H1 (cell line): ENCODE results near the gene CRTAC1. TPM values are rescaled to one million over a fixed set of nuclear protein-coding genes. Genes with fewer than 3 reads are reported as not detected.

ENCODE experiments used
- CTCF ChIA-PET: fragments of 300-600 bp; sonication (Branson Sonifier 250); formaldehyde crosslinking; loops from one replicate; lab custom pipeline; 2021; ENCODE audit not compliant: partially characterized antibody; lab: Charles Lee
- POLR2A ChIA-PET: fragments of 300-600 bp; sonication (Branson Sonifier 250); formaldehyde crosslinking; loops from one replicate; lab custom pipeline; 2021; ENCODE audit warnings: inconsistent platforms; ENCODE audit not compliant: partially characterized antibody; lab: Charles Lee
- DNase-seq, 2 experiments: peaks; one replicate each; pipeline versions ENCODE4 v3.0.0 to v3.0.0-alpha.2; 2010 to 2022; ENCODE audit warnings: low spot score in 2 of 2, low read depth in 1 of 2, mixed read lengths in 1 of 2
- FAIRE-seq: peaks from 2 replicates; lab custom pipeline; 2011; peaks lifted over from hg19 to GRCh38; lab: Jason Lieb, UNC
- H2AFZ ChIP-seq: 2 replicates; pipeline ENCODE4 v1.8.1; 2012; ENCODE audit warnings: low read length, inconsistent platforms
- H2AK5ac ChIP-seq: 2 replicates; pipeline ENCODE4 v1.6.1; 2013; ENCODE audit warnings: low read depth, low read length
- H2BK120ac ChIP-seq: replicated peaks from 2 replicates; pipeline ENCODE3; 2013; ENCODE audit warnings: low read depth, low read length, inconsistent platforms
- H2BK12ac ChIP-seq: 2 replicates; pipeline ENCODE4 v1.6.1; 2013; ENCODE audit warnings: low read depth, low read length
- H2BK15ac ChIP-seq: 2 replicates; pipeline ENCODE4 v1.6.1; 2013; ENCODE audit warnings: low read length
- H2BK20ac ChIP-seq: 2 replicates; pipeline ENCODE4 v1.6.1; 2013; ENCODE audit warnings: low read length
- H2BK5ac ChIP-seq: 2 replicates; pipeline ENCODE4 v1.6.1; 2013; ENCODE audit warnings: low read depth, low read length
- H3K14ac ChIP-seq: 2 replicates; pipeline ENCODE4 v1.6.1; 2013; ENCODE audit warnings: inconsistent platforms; ENCODE audit not compliant: insufficient read length
- H3K18ac ChIP-seq: 2 replicates; pipeline ENCODE4 v1.6.1; 2013; ENCODE audit warnings: low read length; ENCODE audit errors: extremely low read depth
- H3K23ac ChIP-seq: 2 replicates; pipeline ENCODE4 v1.6.1; 2013; ENCODE audit warnings: inconsistent platforms; ENCODE audit not compliant: insufficient read length
- H3K23me2 ChIP-seq: 2 replicates; pipeline ENCODE4 v1.6.1; 2013; ENCODE audit warnings: low read depth, low read length
- H3K27ac ChIP-seq: 2 replicates; pipeline ENCODE4 v1.6.1; 2011; ENCODE audit warnings: low read depth, low read length, inconsistent platforms
- H3K27me3 ChIP-seq, 4 experiments: replicated peaks in 1 of 4; 1 replicate in 1 of 4; 2 replicates in 3 of 4; pipeline versions ENCODE4 v1.6.1 to v1.8.1; 2011 to 2013; ENCODE audit warnings: low read length in 3 of 4, mild to moderate bottlenecking in 3 of 4, inconsistent platforms in 2 of 4, mixed read lengths in 2 of 4, moderate library complexity in 1 of 4; ENCODE audit not compliant: control insufficient read depth in 3 of 4, insufficient read depth in 3 of 4; ENCODE audit errors: extremely low read depth in 1 of 4
- H3K36me3 ChIP-seq, 4 experiments: 2 replicates each; pipeline versions ENCODE4 v1.6.1 to v1.8.1; 2011 to 2013; ENCODE audit warnings: mild to moderate bottlenecking in 4 of 4, low read length in 3 of 4, moderate library complexity in 2 of 4, control low read depth in 1 of 4, inconsistent platforms in 1 of 4; ENCODE audit not compliant: insufficient read depth in 4 of 4, control insufficient read depth in 2 of 4
- H3K4ac ChIP-seq: replicated peaks from 2 replicates; pipeline ENCODE3; 2013; ENCODE audit warnings: low read length, low read depth, mixed read lengths, inconsistent platforms; ENCODE audit not compliant: insufficient read length
- H3K4me1 ChIP-seq, 4 experiments: replicated peaks in 1 of 4; 1 replicate in 1 of 4; 2 replicates in 3 of 4; pipeline versions ENCODE4 v1.6.1 to v1.8.1; 2011 to 2013; ENCODE audit warnings: low read length in 3 of 4, inconsistent platforms in 2 of 4, mixed read lengths in 1 of 4; ENCODE audit not compliant: insufficient read depth in 4 of 4, control insufficient read depth in 3 of 4
- H3K4me2 ChIP-seq, 2 experiments: 2 replicates each; pipeline versions ENCODE4 v1.6.1 to v1.8.1; 2011 to 2013; ENCODE audit warnings: low read depth in 2 of 2, low read length in 2 of 2, control low read depth in 1 of 2, inconsistent platforms in 1 of 2, mild to moderate bottlenecking in 1 of 2; ENCODE audit not compliant: insufficient read depth in 1 of 2
- H3K4me3 ChIP-seq, 4 experiments: fragments of 200-600, 300-600 bp in 1 of 4; sonication (generic), shearing (Covaris generic), sonication (Bioruptor Twin) in 1 of 4; 2 replicates each; pipeline versions ENCODE4 v1.5.1 to v1.8.1; 2011 to 2016; ENCODE audit warnings: low read length in 4 of 4, low read depth in 3 of 4, control low read depth in 2 of 4, inconsistent platforms in 2 of 4, mild to moderate bottlenecking in 2 of 4, mixed read lengths in 1 of 4, moderate library complexity in 1 of 4; ENCODE audit not compliant: insufficient read depth in 2 of 4; ENCODE audit errors: extremely low read depth in 1 of 4
- H3K56ac ChIP-seq: replicated peaks from 2 replicates; pipeline ENCODE3; 2013; ENCODE audit warnings: low read depth, mild to moderate bottlenecking, mixed read lengths, low read length, inconsistent platforms; ENCODE audit not compliant: insufficient read length
- H3K79me1 ChIP-seq: 2 replicates; pipeline ENCODE4 v1.6.1; 2013; ENCODE audit warnings: low read depth, low read length, control low read depth
- H3K79me2 ChIP-seq, 2 experiments: 2 replicates each; pipeline versions ENCODE4 v1.6.1 to v1.8.1; 2012 to 2013; ENCODE audit warnings: low read length in 2 of 2, mild to moderate bottlenecking in 2 of 2, inconsistent platforms in 1 of 2; ENCODE audit not compliant: insufficient read depth in 2 of 2, control insufficient read depth in 1 of 2
- H3K9ac ChIP-seq, 4 experiments: replicated peaks in 1 of 4; 1 replicate in 1 of 4; 2 replicates in 3 of 4; pipeline versions ENCODE4 v1.6.1 to v1.8.1; 2011 to 2013; ENCODE audit warnings: low read depth in 3 of 4, low read length in 3 of 4, control low read depth in 2 of 4, mild to moderate bottlenecking in 2 of 4, moderate library complexity in 2 of 4, inconsistent platforms in 1 of 4; ENCODE audit errors: extremely low read depth in 1 of 4
- H3K9me3 ChIP-seq, 2 experiments: 2 replicates each; pipeline versions ENCODE4 v1.6.1 to v1.8.1; 2012 to 2013; ENCODE audit warnings: mild to moderate bottlenecking in 2 of 2, moderate library complexity in 2 of 2, control low read depth in 1 of 2, inconsistent platforms in 1 of 2, low read depth in 1 of 2, low read length in 1 of 2, mixed read lengths in 1 of 2; ENCODE audit not compliant: insufficient read depth in 2 of 2
- H4K20me1 ChIP-seq, 2 experiments: replicated peaks in 1 of 2; 2 replicates each; pipeline versions ENCODE3 to v1.8.1; 2011 to 2013; ENCODE audit warnings: inconsistent platforms in 2 of 2, low read length in 2 of 2, mild to moderate bottlenecking in 1 of 2; ENCODE audit not compliant: insufficient read depth in 2 of 2, control insufficient read depth in 1 of 2
- H4K5ac ChIP-seq: 2 replicates; pipeline ENCODE4 v1.6.1; 2013; ENCODE audit warnings: low read length, low read depth, mixed read lengths, inconsistent platforms; ENCODE audit not compliant: insufficient read length
- H4K8ac ChIP-seq: 2 replicates; pipeline ENCODE4 v1.8.0; 2013; ENCODE audit warnings: mild to moderate bottlenecking, moderate library complexity, low read length, inconsistent platforms; ENCODE audit not compliant: insufficient read depth; ENCODE audit errors: extremely low read depth
- H4K91ac ChIP-seq: replicated peaks from 2 replicates; pipeline ENCODE3; 2013; ENCODE audit warnings: low read length, mixed read lengths, inconsistent platforms; ENCODE audit not compliant: insufficient read length
- ATF2 ChIP-seq: IDR thresholded peaks from 2 replicates; pipeline ENCODE4 v1.6.1; 2012; ENCODE audit warnings: low read length, inconsistent platforms
- CBX5 ChIP-seq: fragments of 300-800, 300-1000 bp; sonication (generic); IDR thresholded peaks from 2 replicates; pipeline ENCODE4 v1.7.1; 2016; ENCODE audit warnings: antibody characterized with exemption, low read length, low read depth
- CHD1 ChIP-seq: IDR thresholded peaks from 2 replicates; pipeline ENCODE4 v1.6.1; 2012; ENCODE audit warnings: low read depth, low read length, improper control_type of control experiment
- EGR1 ChIP-seq: IDR thresholded peaks from 2 replicates; pipeline ENCODE4 v1.6.1; 2011; ENCODE audit warnings: low read depth, low read length, borderline replicate concordance
- EP300 ChIP-seq, 2 experiments: IDR thresholded peaks; 1 replicate in 1 of 2; 2 replicates in 1 of 2; pipeline ENCODE4 v1.6.1; 2011 to 2012; ENCODE audit warnings: low read depth in 2 of 2, low read length in 2 of 2, mild to moderate bottlenecking in 2 of 2, borderline replicate concordance in 1 of 2, inconsistent platforms in 1 of 2, moderate library complexity in 1 of 2
- FOSL1 ChIP-seq: IDR thresholded peaks from 2 replicates; pipeline ENCODE4 v1.6.1; 2011; ENCODE audit warnings: mild to moderate bottlenecking, low read depth, low read length, moderate library complexity; ENCODE audit not compliant: insufficient read depth
- POLR2A ChIP-seq, 2 experiments: IDR thresholded peaks; 1 replicate in 1 of 2; 2 replicates in 1 of 2; pipeline ENCODE4 v1.6.1; 2011; ENCODE audit warnings: low read depth in 2 of 2, low read length in 2 of 2, mild to moderate bottlenecking in 2 of 2; ENCODE audit errors: control extremely low read depth in 1 of 2
- RBBP5 ChIP-seq: IDR thresholded peaks from 2 replicates; pipeline ENCODE4 v1.7.1; 2012; ENCODE audit warnings: low read depth, mild to moderate bottlenecking, inconsistent platforms, low read length, moderate library complexity, borderline replicate concordance
- RNF2 ChIP-seq: fragments of 200-900, 300-1000 bp; sonication (generic); IDR thresholded peaks from 2 replicates; pipeline ENCODE4 v1.7.1; 2016; ENCODE audit warnings: borderline replicate concordance, low read depth, mild to moderate bottlenecking, antibody characterized with exemption, low read length; ENCODE audit not compliant: poor library complexity, severe bottlenecking; ENCODE audit errors: missing control alignments
- SP4 ChIP-seq: IDR thresholded peaks from 2 replicates; pipeline ENCODE4 v1.6.1; 2012; ENCODE audit warnings: low read length, inconsistent platforms
- TBP ChIP-seq: IDR thresholded peaks from 2 replicates; pipeline ENCODE4 v1.6.1; 2011; ENCODE audit warnings: low read depth, low read length, improper control_type of control experiment
- ZNF274 ChIP-seq: IDR thresholded peaks from 2 replicates; pipeline ENCODE4 v1.7.0; 2012; ENCODE audit warnings: low read length, borderline replicate concordance; ENCODE audit errors: extremely low read depth
- WGBS, 2 experiments: shearing (Covaris generic) in 1 of 2; methylation state at CpG; one replicate each; pipeline versions ENCODE4 v1.1.6 to v1.1.7; 2013 to 2015; ENCODE audit warnings: low lambda C conversion rate in 2 of 2, mixed read lengths in 2 of 2, inconsistent platforms in 1 of 2, low coverage in 1 of 2, missing lambda C conversion rate in 1 of 2; ENCODE audit not compliant: insufficient replicate concordance in 2 of 2, insufficient coverage in 1 of 2, insufficient read length in 1 of 2; ENCODE audit errors: extremely low coverage in 1 of 2, missing lambda C conversion rate in 1 of 2; 5-methylcytosine and 5-hydroxymethylcytosine counted together
- polyA plus RNA-seq, 7 experiments: library from polyadenylated mRNA; depleted of rRNA in 3 of 7; stranded (reverse) in 5 of 7; unstranded in 2 of 7; fragments of >200 nt in 5 of 7; fragments of 200-250 nt in 2 of 7; gene quantifications; 1 replicate in 5 of 7; 2 replicates in 1 of 7; 4 replicates in 1 of 7; pipeline versions ENCODE4 v1.2.1 to v1.2.3, GENCODE V29; 2011 to 2013; ENCODE audit warnings: missing spikeins in 2 of 7, mixed read lengths in 2 of 7
- total RNA-seq: library from RNA; stranded (reverse); fragmentation: NEBNext Ultra II Directional; extraction: Animal tissue kit (Norgen Biotek cat#: 25700); gene quantifications from 2 replicates; pipeline ENCODE4 v1.2.1, GENCODE V29; 2021

Gene CRTAC1
- total and polyA plus RNA-seq, 2 of the 8 experiments (the other 6 are each of a cell fraction or from before 2014, with no cell fraction given): 0.91 to 1.2 TPM

GRCh38 chr10:97939446-97939990 is 90.9 kb downstream of the CRTAC1 start:
- Histone ChIP-seq H3K4me2 (no peak overlapping the region), H3K79me2 (no peaks in the 10 kb centered on the region), H3K4me1 (no peaks in the 10 kb centered on the region; a peak in 1 of 7 replicates), H3K4me3 (no peak overlapping the region), H3K23ac (no peak overlapping the region), H3K14ac (no peak overlapping the region), H3K4ac (no peak overlapping the region), H2AFZ (no peak overlapping the region), H3K56ac (no peak overlapping the region), H2BK15ac (no peak overlapping the region), H3K27ac (no peak overlapping the region), H3K18ac (no peak overlapping the region), H3K79me1 (no peaks in the 10 kb centered on the region), H3K9ac (no peak overlapping the region), H4K20me1 (no peaks in the 10 kb centered on the region), H3K36me3 (no peaks in the 10 kb centered on the region), H2AK5ac (no peak overlapping the region), H3K23me2 (no peaks in the 10 kb centered on the region; the same call in 1 of the 2 replicates), H4K5ac (no peak overlapping the region), H4K91ac (no peak overlapping the region), H3K27me3 (no peaks in the 10 kb centered on the region), H4K8ac (no peak overlapping the region), H2BK120ac (no peak overlapping the region), H3K9me3 (peaks cover 0 to 2% of the 10 kb centered on the region in 2 experiments; a peak in 1 of 4 replicates), H2BK5ac (no peak overlapping the region), H2BK12ac (no peak overlapping the region), H2BK20ac (no peak overlapping the region)
- 82% methylated on average over 5 of the region's 5 CpGs; no CpG with 5 or more reads in 1 of the 2 experiments for WGBS, 2 experiments
- DNase-seq (no peak), FAIRE-seq (no peak)
- ChIA-PET POLR2A (no interaction called here), CTCF (interaction anchor here (0.6 to 3.3 kb wide), 6 partner anchors 9 to 180 kb away, joined by 4 to 14 read pairs (median 4); no protein-coding TSS in a partner anchor)
- TF ChIP-seq EP300 (IDR thresholded peaks at IDR 0.05; ENCODE audit: borderline replicate concordance in 1 of 2, low read depth in 2 of 2, low read length in 2 of 2) (no peak), ZNF274 (no peak), POLR2A (IDR thresholded peaks at IDR 0.05; ENCODE audit: control extremely low read depth in 1 of 2, low read depth in 2 of 2, low read length in 2 of 2) (no peak), CBX5 (no peak), RBBP5 (no peak), FOSL1 (no peak), EGR1 (no peak), TBP (no peak), RNF2 (no peak), ATF2 (no peak), CHD1 (no peak), SP4 (no peak)
